T47D (cell line): Measurements from ENCODE around the gene KIAA0586.
A peak's percentile ranks its signal among the peaks of the same experiment; 100 is the strongest.
"Not testable (repeated sequence)": the region's sequence is repeated elsewhere in the genome, so short reads cannot be mapped to it uniquely, and the experiment has no call there.

Experiments used
- DNase-seq, 2 experiments: peaks; one replicate each; pipeline versions ENCODE4 v3.0.0 to v3.0.0-alpha.2; 2011 to 2012; ENCODE audit warnings: low read depth in 1 of 2, low spot score in 1 of 2
- JUND ChIP-seq: IDR thresholded peaks from 2 replicates; pipeline ENCODE4 v1.6.1; 2012; ENCODE audit warnings: low read depth
- in situ Hi-C: cut with HindIII; loops from 2 replicates; pipeline ENCODE4 v1.10.0; 2016; ENCODE audit warnings: low sequenced_read_pairs, low pct_unique_long_range_greater_than_20kb

The KIAA0586 gene

GRCh38 chr14:58427281-58428117, at the start of gene KIAA0586, which contains the start of gene TIMM9:
Gene KIAA0586, plus strand, starts transcription at chr14:58427719. Its CDS starts 546 bp downstream, at chr14:58428265.
Gene TIMM9, minus strand, starts transcription at chr14:58427531. Its CDS starts 15,586 bp downstream, at chr14:58411945.
- no peak for TF ChIP-seq JUND
- in situ Hi-C loops, result no loop called here
- peak; percentile 77 to 100 for DNase-seq

GRCh38 chr14:58390830-58391229, 36.7 kb upstream of the KIAA0586 start:
- in situ Hi-C loops, result no loop called here
- TF ChIP-seq JUND, result no peak
- no peak for DNase-seq

GRCh38 chr14:58395562-58395811, 32.0 kb upstream of the KIAA0586 start:
- no peak for TF ChIP-seq JUND
- in situ Hi-C loops, result no loop called here
- DNase-seq, result no peak

- in situ Hi-C loops, result no loop called here
- TF ChIP-seq JUND, result no peak
- DNase-seq, result peak; percentile 86 to 87
Observed at GRCh38 chr14:58395812-58396788, 31.4 kb upstream of the KIAA0586 start, which contains the start of gene TOMM20L. Gene TOMM20L, plus strand, starts transcription at chr14:58395930. Its CDS starts 28 bp downstream, at chr14:58395958.

- in situ Hi-C loops, result no loop called here
- no peak for TF ChIP-seq JUND
- DNase-seq, result no peak
Observed at GRCh38 chr14:58397156-58397555, 30.4 kb upstream of the KIAA0586 start.

- in situ Hi-C loops, result no loop called here
- DNase-seq, result no peak
- TF ChIP-seq JUND, result no peak
Observed at GRCh38 chr14:58398495-58398894, 29.0 kb upstream of the KIAA0586 start.

- no peak for TF ChIP-seq JUND
- no peak for DNase-seq
- in situ Hi-C loops, result no loop called here
Observed at GRCh38 chr14:58398895-58399294, 28.6 kb upstream of the KIAA0586 start.

- in situ Hi-C loops, result no loop called here
- DNase-seq, result peak in 1 of 2 experiments; percentile 48
- no peak for TF ChIP-seq JUND
Observed at GRCh38 chr14:58401587-58401986, 25.9 kb upstream of the KIAA0586 start.

- in situ Hi-C loops, result no loop called here
- DNase-seq, result no peak
- TF ChIP-seq JUND, result no peak
Observed at GRCh38 chr14:58408681-58409215, 18.8 kb upstream of the KIAA0586 start.

- in situ Hi-C loops, result no loop called here
- DNase-seq, result no peak
- TF ChIP-seq JUND, result no peak
Observed at GRCh38 chr14:58414845-58415244, 12.7 kb upstream of the KIAA0586 start.

GRCh38 chr14:58415636-58416547, 11.6 kb upstream of the KIAA0586 start:
- DNase-seq, result no peak
- TF ChIP-seq JUND, result no peak
- in situ Hi-C loops, result no loop called here

- DNase-seq, in situ Hi-C loops: not testable (repeated sequence)
Observed at GRCh38 chr14:58416934-58417333, 10.6 kb upstream of the KIAA0586 start.
